ENCODE data around the gene SUGCT.
"Not testable (repeated sequence)": the region's sequence is repeated elsewhere in the genome, so short reads cannot be mapped to it uniquely, and the experiment has no call there.

Gene SUGCT

DNA sequence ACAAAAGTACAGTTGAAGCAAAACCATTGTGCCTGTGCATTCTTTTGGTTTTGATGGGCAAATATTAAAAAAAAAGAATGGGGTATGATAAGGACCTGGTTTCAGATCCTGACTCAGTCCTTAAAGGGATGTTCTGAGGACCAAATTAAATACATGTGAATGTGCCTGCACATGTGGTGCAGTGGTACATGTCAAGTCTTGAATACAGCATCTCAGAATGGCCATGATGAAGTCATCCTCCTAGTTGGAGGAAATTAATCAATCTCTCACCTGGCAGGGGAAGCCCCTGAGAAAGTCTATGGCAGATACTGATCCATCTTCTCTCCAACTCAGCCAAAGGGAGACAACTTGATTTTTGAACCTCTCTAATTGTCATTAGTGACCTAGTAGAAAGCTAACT, 207.0 kb downstream of the SUGCT start:
- DNase-seq: no peak

DNA sequence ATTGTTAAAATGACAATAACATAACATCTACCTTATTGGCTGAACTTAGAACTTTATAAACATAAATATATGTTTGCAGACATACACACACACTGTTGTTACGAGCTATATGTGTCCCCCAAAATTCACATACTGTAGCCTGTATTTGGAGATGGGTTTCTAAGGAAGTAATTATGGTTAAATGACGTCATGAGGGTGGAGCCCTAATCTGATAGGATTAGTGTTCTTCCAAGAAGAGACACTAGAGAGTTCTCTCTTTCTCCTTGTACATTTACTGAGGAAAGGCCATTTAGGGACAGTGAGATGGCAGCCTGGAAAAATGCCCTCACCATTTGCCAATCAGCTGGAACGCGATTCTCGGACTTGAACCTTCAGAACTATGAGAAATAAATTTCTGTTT, 211.7 kb downstream of the SUGCT start:
- no peak for DNase-seq

DNA sequence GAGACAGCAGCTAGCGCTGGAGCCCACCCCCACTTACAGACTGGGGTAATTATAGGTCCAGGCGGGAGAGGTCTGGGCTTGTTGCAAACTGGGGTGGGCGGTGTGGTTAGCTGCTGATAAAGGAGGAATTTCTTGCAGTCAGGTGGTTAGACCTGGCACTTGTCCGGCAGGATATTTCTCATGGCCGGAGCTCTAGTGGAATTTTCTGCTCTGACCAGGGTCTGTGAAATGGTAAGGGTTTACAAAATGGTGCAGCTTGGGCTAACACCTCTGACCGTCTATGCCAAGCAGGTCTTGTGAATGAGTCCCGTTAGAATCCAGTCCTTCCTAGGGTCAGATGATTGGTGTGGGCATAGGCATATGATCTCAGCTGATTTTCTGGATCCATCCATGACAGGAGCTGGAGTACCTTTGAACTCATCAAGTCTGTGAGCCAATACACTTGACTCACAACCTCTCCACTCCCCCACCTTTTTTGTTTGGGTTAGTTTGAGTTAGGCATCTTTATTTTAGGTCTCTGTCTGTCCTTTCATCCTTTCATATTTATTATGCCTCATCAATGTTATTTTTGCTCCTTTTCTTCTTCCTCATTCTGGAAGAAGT, 213.4 kb downstream of the SUGCT start:
- DNase-seq: no peak

DNA sequence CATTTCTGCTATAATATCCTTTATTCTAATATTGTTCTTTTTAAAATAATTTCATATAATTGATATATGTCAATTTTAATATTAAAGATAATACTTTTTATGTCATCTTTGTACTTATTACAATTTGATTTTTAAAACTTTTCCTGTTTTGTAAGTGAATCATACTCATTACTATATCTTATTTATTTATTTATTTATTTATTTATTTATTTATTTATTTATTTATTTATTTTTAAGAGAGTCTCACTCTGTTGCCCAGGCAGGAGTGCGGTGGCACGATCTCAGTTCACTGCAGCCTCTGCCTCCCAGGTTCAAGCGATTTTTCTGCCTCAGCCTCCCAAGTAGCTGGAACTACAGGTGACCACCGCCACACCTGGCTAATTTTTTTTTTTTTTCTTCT, 215.3 kb downstream of the SUGCT start:
- DNase-seq: no peak

DNA sequence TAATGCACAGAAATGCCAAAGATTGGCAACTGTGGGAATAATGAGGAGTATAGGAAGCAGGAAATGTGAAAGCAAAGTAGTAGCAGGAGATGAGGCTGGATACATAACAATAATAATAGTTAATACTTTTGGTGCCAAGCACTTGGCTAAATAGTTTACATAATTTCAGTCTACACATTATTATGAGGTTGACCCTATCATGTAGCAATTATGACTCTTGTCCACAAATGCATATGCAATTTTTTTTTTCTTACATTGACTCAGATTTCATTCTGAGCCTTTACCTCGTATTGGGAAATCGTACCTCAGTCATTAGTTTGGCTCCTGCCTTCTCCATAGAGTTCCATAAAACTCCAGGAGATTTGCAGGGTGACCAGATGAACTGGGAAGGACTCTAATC, 219.9 kb downstream of the SUGCT start:
- no peak for DNase-seq

DNA sequence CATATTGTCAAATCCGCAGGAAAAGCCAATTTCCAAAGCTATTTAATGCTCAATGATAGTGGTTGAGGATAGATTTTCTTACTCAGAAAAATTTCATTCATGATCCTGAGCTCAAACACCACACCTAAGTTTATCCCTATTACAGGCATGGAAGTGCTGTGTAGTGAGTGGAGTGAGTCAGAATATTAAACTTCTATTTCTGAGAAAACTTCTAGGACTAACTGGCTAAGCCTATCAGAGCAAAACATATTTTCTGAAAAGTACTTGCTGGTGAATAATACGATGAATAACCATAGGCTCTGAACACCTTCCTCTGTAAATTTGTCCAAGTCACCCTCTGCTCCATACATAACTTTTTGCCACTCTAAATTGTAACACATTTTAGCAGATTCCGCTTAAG, 221.5 kb downstream of the SUGCT start:
- no peak for DNase-seq

DNA sequence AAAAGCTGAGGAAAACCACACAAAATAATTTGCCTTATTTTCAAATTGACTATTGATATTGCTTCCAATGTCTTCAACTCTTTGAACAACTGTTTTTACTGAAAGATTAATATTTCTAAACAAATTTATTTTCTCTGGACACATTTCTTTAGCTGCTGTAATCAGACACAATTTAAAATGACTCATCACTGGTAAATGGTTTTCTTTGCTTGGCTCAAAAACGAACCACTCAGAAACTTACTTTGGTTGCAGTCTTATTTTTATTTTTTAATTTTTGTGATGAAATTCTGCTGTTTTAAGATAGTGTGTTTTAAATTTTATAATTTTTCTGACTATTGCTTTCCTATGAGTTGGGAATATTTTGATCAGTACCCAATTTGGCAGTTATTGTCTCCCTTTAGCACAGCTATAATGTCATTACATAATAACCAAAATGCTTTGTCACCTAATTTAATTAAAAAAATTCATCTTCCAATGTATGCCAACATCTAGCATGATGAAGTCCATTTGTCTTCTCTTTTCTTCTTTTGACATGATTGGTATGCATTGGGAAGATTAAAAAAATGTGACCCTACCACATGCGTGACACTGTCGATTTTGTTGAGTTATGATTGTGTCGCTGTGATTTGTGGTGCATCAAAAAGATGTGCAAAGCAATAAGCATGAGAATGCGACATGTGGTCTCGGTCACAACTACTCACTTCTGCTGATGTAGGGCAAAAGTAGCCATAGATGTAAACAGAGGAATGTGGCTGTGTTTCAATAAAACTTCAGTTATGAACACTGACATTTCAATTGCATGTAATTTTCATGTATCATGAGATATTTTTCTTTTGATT, 222.3 kb downstream of the SUGCT start:
- DNase-seq: no peak

DNA sequence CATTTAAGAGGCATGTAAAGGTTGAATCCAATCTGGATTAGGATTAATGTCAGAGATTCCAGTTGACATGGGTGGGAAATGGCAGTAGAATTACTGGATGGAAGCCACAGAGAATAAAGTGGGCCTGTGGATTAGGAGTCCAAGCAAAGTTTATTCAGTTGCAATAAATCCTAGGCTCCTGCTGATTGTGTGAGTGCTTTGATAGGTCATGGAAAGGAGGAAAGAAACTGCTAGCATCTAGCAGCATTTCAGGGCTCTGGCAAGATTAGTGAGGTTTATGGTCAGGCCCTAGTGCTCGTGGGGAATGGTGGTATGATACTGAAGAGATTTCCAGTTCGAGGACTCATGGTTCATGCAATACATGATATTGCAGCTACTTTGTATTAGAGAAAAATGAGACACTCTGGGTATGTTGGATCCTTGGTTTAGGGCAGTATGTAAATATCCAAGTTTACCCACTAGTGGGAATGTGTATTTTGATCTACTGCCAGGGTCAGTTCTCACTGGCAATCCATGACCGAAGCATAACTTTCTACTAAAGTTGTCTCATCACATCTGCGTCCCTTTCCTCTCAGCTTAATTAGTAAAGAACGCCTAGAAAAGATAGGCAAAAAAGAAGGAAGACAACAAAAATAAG, 235.0 kb downstream of the SUGCT start:
- DNase-seq: no peak

DNA sequence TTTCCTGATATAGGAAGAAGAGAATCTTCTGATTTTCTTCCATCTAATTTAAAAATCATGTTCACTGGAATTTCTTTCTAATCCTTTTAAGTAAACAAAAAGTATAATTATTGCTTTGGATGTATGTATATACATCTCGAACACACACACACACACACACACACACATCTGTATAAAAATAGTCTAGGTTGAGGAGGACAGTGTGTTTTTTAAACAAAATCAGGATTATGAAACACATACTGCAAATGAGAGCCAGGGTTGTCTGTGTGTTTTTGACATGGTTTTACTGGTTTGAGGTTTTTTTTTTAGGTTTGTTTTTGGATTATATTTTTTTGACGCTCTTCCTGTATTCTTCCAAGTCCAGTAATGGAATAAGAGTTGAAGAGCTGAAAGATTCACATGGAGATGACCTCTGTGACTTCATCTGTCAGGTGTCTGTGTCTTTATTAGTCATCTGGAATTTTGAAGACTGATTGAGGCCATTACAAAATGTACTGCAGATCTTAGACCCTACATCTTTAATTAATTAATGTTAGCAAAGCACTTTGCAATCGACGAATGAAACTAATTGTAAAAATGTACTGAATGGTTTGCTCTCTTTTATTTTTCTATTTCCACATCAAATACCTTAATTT, 237.1 kb downstream of the SUGCT start:
- no peak for DNase-seq

DNA sequence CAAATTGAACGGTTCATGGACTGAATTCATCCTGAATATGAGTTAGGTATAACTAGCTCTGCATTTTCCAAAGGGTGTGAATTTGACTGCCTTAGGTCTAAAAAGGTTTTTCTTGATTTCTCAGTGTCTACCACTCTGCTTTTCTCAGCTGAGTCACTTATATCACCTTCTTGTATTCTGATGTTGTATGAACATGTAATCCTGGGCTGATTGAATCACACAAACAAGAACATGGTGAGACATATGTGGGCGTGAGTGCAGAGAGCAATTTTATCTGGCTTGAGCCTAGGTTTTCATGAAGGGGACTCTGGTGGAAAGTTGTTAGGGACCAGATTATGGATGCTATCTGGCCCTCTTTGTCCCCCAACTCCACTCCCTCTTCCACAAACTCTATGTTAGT, 239.8 kb downstream of the SUGCT start:
- no peak for DNase-seq

DNA sequence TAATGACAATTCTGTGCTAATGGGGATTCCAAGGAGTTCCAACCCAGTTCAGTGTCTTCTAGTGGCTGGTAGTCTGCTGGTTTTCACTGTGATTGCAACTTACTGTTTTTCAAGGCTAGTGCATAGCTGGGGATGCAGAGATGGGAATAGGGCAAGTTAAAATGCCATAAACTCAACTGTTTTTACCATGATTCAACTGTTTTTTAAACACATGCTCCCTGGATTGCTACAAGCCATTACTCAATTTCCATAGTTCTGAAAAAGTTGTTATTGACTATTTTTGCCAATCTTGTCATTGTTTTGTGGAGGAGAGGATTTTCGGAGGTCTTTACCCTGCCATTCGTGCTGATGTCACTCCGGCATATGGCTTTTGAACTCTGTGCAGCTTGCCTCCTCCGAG, 245.3 kb downstream of the SUGCT start:
- no peak for DNase-seq

DNA sequence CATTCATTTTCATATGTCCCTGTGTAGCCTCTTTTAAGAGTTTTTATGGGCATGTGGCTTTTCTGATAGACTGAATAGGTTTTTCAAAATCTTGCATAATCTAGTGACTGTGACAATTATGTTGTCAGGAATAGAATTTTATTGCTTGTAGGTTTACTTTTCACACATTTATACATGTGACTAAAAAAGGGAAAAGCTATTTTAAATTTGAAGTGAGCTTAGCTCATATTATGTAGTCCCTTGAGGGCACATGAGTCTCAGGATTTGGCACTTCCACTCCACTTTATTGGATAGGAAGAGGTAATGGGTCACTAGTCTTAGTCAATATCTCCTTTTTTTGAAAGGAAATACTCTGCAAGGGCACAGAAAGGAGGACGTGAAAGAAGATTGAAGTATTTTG, 247.3 kb downstream of the SUGCT start:
- no peak for DNase-seq

DNA sequence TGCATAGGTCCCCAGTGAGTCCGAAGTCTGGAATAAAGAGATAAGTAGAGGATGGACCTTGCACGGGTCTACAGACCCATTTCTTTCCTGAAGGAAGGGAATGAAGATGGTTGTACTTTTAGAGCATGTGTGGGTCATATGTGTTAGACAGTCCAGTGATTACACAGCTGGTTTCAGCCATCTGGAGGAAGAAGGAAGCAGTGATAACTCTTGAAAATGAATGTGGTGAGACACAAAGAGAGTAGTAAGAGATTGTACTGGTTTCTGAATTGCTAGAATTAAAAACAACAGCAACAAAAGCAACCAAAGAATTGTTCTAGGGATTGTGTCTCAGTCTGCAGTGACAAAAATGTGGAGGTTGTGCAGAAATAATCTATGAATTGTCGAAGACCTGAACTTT, 258.9 kb downstream of the SUGCT start:
- no peak for DNase-seq

DNA sequence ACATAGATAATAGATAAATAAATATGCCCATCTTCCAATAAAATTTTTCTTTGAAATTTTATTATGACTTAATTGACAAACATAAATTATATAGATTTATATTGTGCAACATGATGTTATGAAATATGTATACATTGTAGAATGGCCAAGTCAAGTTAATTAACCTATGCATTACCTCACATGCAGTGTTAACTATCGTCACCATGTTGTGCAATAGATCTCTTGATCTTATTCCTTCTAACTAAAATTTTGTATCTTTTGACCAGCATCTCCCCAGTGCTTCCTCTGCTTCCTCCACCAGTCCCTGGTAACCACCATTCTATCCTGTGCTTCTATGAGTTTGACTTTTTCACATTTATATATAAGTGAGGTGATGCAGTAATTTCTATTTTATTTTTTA, 259.6 kb downstream of the SUGCT start:
- DNase-seq: no peak

DNA sequence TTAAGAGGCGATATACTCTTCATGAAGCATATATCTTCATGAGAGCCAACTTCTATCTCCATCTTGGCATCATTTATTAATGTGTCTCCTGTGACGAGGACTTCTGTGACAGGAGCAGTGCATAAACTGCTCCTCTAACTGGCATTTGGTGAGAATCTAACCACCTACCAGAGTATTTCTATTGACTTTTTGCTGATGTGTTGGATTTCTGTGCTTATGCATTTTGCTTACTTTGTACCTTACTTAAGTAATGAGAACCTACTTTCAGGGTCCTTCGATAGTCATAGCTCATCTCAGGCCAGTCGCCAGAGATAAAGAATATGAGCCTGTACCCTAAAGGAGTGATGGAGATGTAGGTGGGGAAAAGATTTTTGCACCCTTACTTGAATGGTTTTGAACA, 265.7 kb downstream of the SUGCT start:
- DNase-seq: no peak

DNA sequence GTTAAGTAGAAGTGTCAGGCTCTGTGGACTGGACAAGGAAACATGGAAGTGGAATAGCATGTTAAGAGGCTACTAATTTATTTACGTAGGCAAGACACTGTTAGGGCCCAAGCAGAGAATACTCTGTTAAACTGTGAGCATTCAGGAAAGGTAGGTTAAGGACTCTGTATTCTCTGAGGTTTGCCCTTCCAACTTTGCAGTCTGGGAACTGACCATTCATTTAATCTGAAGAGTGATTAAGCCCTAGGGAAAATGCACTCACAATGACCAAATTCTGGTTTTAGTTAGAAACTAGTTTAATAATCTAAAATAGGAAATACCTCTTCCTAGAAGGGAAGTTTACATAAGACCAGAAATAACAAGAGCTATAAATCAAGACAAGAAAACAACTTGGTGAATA, 266.6 kb downstream of the SUGCT start:
- no peak for DNase-seq

DNA sequence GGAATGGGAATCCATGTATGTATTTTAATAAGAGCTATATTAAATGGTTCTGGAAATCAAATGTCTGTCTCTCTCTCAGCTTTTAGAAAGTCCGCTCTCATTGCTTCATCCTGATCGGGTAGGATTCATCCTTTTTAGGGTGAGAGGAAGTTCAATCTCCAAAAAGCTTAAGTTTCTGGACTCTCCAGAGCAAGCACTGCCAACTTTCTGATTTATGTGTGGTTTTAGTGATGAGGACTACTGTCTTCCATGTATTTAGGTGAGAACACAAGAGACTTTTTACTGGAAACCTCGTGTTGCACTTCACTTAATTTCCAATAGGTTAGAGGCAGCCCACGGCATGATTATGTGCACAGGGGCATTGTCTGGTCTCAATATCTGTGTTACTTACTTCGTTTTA, 267.9 kb downstream of the SUGCT start:
- no peak for DNase-seq

DNA sequence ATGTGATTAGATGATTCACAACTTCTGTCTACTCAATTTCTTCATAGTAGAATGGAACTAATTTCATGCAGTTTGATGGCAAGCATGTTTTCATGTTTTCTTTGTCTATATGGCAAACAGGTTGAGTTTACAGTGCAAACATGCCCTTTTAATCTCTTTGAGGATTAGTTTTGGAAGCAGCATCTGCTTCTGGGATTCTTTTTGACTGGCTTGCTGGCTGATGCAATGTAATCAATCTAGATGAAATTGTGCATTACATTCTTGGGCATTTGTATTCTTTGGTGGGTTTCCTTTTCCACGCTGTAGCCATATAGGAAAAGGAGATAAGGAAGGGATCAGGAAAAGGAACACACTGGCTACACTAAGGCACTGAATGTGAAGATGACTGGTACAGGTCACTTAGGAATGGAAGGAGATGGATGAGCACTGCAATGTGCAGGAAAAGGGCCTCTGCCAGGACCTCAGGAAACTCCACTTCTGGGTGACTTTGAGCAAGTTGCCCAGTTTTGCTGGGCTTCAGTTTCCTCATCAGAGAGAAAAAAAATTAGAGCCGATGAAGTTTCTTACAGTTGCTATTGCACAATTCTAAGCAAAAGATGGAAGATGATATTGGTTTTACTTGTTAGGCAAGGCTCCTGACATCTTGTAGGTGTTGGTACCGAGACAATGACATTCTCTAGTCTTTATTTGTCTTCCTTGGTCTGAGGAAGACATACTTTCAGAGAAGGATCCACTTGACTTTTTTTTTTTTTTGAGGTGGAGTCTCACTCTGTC, 269.1 kb downstream of the SUGCT start:
- DNase-seq: no peak

DNA sequence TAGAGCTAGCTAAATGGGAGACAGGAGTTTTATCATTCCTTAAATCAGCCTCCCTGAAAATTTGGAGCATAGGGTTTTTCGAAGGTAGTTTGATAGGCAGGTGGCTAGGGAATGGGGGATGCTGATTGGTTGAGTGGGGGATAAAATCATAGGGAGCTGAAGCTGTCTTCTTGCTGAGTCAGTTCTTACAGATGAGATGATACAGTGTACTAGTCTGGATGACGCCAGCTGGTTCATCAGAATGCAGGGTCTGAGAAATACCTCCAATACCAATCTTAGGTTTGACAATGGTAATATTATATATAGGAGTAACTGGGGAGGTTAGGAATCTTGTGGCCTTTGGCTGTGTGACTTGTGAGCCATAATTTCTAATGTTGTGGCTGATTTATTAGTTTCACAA, 271.2 kb downstream of the SUGCT start:
- DNase-seq: no peak

DNA sequence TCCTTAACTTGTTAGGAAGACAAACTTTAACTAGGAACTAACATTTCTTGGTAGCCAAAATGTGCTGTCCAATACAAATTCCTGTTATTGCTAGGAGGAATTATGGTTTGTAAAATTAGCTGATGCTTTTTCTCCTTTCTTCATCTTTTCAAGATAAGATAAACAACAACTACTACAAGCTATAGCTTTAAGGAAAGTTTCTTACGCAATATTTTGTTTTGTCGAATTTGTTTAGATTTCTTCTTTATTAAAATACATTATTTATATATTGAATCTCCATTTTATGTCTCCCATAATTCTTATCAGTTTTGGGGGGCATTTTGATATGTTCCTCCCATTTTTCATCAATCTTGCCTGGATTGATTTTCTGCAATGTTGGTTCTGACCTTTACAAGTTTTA, 277.5 kb downstream of the SUGCT start:
- DNase-seq: no peak

DNA sequence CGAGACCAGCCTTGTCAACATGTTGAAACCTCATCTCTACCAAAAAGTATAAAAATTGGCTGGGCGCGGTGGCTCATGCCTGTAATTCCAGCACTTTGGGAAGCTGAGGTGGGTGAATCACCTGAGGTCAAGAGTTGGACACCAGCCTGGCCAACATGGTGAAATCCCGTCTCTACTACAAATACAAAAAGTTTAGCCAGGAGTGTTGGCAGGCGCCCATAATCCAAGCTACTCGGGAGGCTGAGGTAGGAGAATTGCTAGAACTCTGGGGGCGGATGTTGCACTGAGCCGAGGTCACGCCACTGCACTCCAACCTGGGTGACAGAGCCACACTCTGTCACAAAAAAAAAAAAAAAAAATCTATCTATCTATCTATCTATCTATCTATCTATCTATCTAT, 279.9 kb downstream of the SUGCT start:
- not testable (repeated sequence) for DNase-seq

DNA sequence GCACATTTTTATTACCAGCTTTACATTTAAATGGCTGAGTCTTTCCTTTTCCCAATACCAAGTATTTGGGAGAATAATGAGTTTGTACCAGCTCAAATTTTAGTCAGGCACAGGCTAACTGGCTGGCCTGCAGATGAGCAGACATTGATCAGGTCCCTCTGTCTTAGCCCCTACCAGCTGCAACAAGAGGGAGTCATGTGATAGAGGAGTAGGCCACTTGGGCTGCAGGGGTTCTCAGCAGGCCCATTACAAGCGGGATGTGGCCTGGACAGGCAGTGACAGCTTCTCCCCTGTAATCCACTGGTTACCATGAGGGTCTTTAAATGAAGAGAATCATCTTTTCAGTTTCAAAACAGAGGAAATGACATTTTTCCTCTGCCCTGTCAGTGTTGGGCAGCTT, 283.6 kb downstream of the SUGCT start:
- DNase-seq: no peak

DNA sequence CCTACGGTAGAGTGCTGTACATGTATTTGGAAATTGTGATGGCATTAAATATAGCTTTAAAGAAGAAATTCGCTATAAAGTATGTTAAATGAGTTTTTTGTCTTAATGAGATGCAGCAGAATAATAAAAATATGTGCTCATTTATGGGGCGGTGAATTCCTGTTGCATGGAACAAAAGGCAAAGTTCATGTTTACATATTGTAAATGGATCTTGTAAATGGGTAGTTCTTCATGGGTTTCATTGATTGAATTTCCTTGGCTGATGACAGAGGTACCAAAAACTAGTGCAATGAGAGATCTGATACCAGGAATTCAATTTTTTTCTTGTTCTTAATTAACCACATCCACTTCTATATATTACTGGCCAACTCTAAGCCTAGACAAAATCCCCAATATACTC, 284.2 kb downstream of the SUGCT start:
- no peak for DNase-seq
